CD4-positive, alpha-beta T cell treated with Interleukin-2 at 100 ng/mL for 4 hours (primary cell): ENCODE measurements around the gene KRTAP13-2.

Source experiments
- DNase-seq: peaks from one replicate; pipeline ENCODE4 v3.0.0-alpha.2; 2020; ENCODE audit warnings: low spot score

KRTAP13-2 gene

GRCh38 chr21:30326390-30326789, 45.7 kb downstream of the KRTAP13-2 start:
- no peak for DNase-seq
